Mucosa of descending colon (tissue), 3 donors: ENCODE measurements around the gene FUNDC1. TPM values are rescaled to one million over a fixed set of nuclear protein-coding genes. Genes with fewer than 3 reads are reported as not detected.
"Not testable (repeated sequence)": the region's sequence is repeated elsewhere in the genome, so short reads cannot be mapped to it uniquely, and the experiment has no call there.

Experiments used
- ATAC-seq: fragments of 200-7000 bp; cut with Tn5 transposase; one replicate; pipeline ENCODE4 v1.9.1; 2020; ENCODE audit warnings: mild to moderate bottlenecking, moderate library complexity
- DNase-seq, 3 donors: peaks; one replicate each; pipeline ENCODE4 v3.0.0-alpha.2; 2020
- H3K36me3 ChIP-seq: fragments of 200-600 bp; one replicate; pipeline ENCODE4 v1.8.0; 2021; ENCODE audit warnings: low read depth, mild to moderate bottlenecking
- H3K4me1 ChIP-seq: fragments of 200-600 bp; one replicate; pipeline ENCODE4 v1.8.0; 2021; ENCODE audit warnings: low read depth, mild to moderate bottlenecking
- H3K4me3 ChIP-seq: fragments of 200-600 bp; one replicate; pipeline ENCODE4 v1.8.0; 2021; ENCODE audit warnings: mild to moderate bottlenecking
- H3K9me3 ChIP-seq: fragments of 200-600 bp; one replicate; pipeline ENCODE4 v1.8.0; 2021; ENCODE audit warnings: mild to moderate bottlenecking
- intact Hi-C, 2 donors: fragments of 100-400 bp; cut with DNase I in 1 of 2; cut with micrococcal nuclease in 1 of 2; formaldehyde crosslinking; loops; one replicate each; pipeline versions ENCODE4 v1.11.0 to v1.11.1; 2022; cut with DNase I, micrococcal nuclease
- total RNA-seq, 3 donors: library from RNA; stranded (reverse); fragmentation: NEBNext Ultra II Directional in 2 of 3; extraction: Animal tissue kit (Norgen Biotek cat#: 25700) in 2 of 3; gene quantifications; one replicate each; pipeline versions ENCODE4 v1.2.1 to v1.2.4, GENCODE V29; 2021 to 2023
- TF ChIP-seq, protein P1 (sequence below): fragments of 200-600 bp; IDR thresholded peaks from one replicate; pipeline ENCODE4 v1.8.0; 2022; ENCODE audit warnings: antibody characterized with exemption, mild to moderate bottlenecking
- donor health status: DM: no; HTN: no; CAD: no; lungs with moderate emphysema.
- donor health status: DM: no; HTN: no; CAD: no.
- donor health status: DM: no; HTN: yes; CAD: no.

The FUNDC1 gene
- total RNA-seq, 3 donors from 2014 or later: 6.6 to 13.6 (median 7.9) TPM

DNA sequence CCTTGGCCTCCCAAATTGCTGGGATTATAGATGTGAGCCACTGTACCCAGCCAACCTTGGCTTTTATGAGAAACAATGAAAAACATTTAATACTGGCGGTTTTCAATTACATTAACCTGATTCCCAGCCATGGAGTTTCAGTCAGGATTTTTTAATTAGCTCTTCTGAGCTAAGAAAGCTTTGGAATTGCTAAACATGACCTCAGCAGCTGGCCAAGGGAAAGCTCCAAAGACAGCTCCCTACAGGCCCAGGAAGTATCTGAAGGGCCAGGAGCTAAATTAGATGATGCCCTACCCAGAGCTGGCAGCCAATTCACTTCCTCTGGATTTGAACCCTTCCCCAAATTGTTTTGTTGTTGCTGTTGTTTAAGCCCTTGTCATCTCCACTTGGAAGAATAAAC is 26.5 kb upstream of the FUNDC1 start:
- no peaks in the 10 kb centered on the region for H3K9me3 ChIP-seq
- no peaks in the 10 kb centered on the region for H3K4me1 ChIP-seq
- no peak overlapping the region for H3K4me3 ChIP-seq
- no peaks in the 10 kb centered on the region for H3K36me3 ChIP-seq
- DNase-seq (no peak), ATAC-seq (no peak)
- TF ChIP-seq, protein P1, sequence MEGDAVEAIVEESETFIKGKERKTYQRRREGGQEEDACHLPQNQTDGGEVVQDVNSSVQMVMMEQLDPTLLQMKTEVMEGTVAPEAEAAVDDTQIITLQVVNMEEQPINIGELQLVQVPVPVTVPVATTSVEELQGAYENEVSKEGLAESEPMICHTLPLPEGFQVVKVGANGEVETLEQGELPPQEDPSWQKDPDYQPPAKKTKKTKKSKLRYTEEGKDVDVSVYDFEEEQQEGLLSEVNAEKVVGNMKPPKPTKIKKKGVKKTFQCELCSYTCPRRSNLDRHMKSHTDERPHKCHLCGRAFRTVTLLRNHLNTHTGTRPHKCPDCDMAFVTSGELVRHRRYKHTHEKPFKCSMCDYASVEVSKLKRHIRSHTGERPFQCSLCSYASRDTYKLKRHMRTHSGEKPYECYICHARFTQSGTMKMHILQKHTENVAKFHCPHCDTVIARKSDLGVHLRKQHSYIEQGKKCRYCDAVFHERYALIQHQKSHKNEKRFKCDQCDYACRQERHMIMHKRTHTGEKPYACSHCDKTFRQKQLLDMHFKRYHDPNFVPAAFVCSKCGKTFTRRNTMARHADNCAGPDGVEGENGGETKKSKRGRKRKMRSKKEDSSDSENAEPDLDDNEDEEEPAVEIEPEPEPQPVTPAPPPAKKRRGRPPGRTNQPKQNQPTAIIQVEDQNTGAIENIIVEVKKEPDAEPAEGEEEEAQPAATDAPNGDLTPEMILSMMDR: no peak
- intact Hi-C loops: no loop called here

DNA sequence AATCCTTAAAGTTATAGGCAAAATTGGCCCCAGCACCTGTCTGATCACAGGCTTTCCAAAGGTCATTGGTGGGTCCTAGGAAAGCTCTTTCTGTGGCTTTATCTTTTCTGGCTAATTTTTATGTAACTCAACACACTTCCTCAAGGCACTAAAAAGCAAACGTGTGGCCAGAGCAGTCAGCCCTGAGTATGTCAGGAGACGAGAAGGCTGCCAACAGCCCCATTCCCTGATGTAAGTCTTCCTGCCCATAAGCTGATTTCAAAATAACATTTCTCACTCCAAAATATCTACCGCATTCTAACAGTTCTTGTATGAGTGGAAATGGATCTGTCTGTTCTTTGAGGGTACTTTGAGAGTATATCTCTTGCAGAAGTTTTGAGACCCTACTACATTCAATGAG is 25.5 kb upstream of the FUNDC1 start:
- TF ChIP-seq, protein P1: no peak
- no peak for ATAC-seq
- intact Hi-C loops: no loop called here
- Histone ChIP-seq H3K4me1 (no peaks in the 10 kb centered on the region), H3K36me3 (no peaks in the 10 kb centered on the region), H3K9me3 (no peaks in the 10 kb centered on the region), H3K4me3 (no peak overlapping the region)
- DNase-seq: no peak

DNA sequence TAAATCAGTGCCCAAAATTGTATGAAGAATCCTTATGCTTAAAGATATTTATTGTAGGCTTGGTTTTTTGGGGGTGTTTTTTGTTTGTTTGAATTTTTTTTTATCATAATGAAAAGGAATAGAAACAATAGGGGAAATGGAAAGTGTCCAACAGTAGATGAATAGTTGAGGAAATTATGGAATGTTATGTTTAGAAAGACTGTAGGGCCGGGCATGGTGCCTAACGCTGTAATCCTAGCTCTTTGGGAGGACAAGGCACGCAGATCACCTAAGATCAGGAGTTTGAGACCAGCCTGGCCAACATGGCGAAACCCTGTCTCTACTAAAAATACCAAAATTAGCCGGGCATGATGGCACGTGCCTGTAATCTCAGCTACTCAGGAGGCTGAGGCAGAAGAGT is 19.2 kb upstream of the FUNDC1 start:
- intact Hi-C loops, H3K4me1 ChIP-seq, H3K9me3 ChIP-seq, ATAC-seq, DNase-seq, H3K36me3 ChIP-seq, H3K4me3 ChIP-seq: not testable (repeated sequence)

DNA sequence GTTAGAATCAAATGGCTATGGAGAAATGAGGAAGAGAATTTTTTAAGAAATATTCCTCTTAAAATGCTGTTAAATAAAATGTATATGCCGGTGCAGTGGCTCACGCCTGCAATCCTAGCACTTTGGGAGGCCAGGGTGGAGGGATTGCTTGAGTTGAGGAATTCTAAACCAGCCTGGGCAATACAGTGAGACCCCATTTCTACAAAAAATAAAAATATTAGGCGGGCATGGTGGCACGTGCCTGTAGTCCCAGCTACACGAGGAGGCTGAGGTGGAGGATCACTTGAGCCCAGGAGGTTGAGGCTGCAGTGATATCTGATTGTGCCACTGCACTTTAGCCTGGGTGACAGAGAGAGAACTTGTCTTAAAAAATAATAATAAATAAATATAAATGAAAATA is 7.9 kb upstream of the FUNDC1 start:
- no peak overlapping the region for H3K4me3 ChIP-seq
- no peaks in the 10 kb centered on the region for H3K9me3 ChIP-seq
- no peak for DNase-seq
- intact Hi-C loops: no loop called here
- H3K4me1 ChIP-seq: no peaks in the 10 kb centered on the region
- TF ChIP-seq, protein P1: no peak
- no peaks in the 10 kb centered on the region for H3K36me3 ChIP-seq
- ATAC-seq: no peak

DNA sequence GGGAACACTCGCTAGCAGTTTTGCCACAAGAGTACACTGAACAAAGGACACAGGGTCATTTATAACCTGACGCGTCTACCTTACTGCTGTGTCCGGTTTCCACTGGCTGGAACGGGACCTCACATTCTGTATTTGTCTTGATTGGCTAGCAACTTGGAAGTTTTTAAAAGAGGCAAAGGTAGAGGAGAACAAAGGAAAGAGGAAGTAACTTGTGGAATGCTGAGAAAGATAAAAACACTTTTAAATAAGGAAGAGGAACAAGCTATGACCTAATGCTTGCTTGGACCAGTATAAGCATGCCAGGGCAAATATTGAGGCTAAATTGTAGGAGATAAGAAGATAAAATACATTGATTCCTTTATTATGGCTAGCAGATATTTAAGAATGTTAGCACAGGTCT is 2.8 kb upstream of the FUNDC1 start:
- H3K9me3 ChIP-seq, ATAC-seq, H3K36me3 ChIP-seq, H3K4me3 ChIP-seq, H3K4me1 ChIP-seq, intact Hi-C loops: not testable (repeated sequence)
- DNase-seq: peak in 1 of 3 donors; percentile 27

DNA sequence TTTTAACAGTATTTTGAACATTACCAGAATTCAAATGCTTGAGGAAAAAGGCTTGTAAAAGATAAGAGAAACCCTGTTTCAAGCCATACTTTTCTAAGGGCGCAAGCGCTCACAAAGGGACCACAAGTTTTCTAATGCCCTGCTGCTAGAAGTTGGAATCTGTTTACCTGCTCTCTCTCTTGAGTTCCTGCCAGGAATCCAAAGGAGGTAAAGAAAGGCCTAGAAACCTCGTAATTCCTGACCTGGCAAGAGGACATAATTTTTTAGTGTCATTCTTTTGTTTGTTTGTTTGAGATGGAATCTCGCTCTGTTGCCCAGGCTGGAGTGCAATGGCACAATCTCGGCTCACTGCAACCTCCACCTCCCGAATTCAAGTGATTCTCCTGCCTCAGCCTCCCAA is 1.4 kb upstream of the FUNDC1 start:
- TF ChIP-seq, protein P1: no peak
- DNase-seq (no peak), ATAC-seq (no peak)
- H3K9me3 ChIP-seq: no peaks in the 10 kb centered on the region
- H3K4me1 ChIP-seq: no peaks in the 10 kb centered on the region
- intact Hi-C loops: no loop called here
- H3K36me3 ChIP-seq: no peaks in the 10 kb centered on the region
- no peak overlapping the region for H3K4me3 ChIP-seq

DNA sequence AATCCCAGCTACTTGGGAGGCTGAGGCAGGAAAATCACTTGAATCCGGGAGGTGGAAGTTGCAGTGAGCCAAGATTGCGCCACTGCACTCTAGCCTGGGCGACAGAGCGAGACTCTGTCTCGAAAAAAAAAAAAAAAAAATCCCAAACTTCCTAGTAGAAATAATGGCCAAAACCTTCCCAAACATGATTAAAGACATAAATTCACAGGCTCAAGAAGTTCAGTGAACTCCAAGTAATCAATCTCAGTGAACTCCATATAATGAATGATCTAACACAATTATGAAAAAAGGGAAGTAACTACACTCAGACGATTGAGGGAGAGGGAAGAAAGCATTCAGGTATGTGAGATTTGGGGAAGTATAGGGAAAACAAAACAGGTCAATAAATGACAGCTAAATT is 6.5 kb downstream of the FUNDC1 start:
- TF ChIP-seq, protein P1: no peak
- intact Hi-C loops: no loop called here
- DNase-seq: no peak

More for the DNA sequence above, 6.5 kb downstream of the FUNDC1 start:
- Histone ChIP-seq H3K4me1 (no peaks in the 10 kb centered on the region), H3K4me3 (no peak overlapping the region), H3K9me3 (no peaks in the 10 kb centered on the region), H3K36me3 (no peaks in the 10 kb centered on the region)
- no peak for ATAC-seq
